Chondrocyte (in vitro differentiated cells): ENCODE results near the gene LAMA1. TPM values are rescaled to one million over a fixed set of nuclear protein-coding genes. Genes with fewer than 3 reads are reported as not detected.

Experiments
- DNase-seq: peaks from one replicate; pipeline ENCODE4 v3.0.0; 2021; ENCODE audit warnings: mixed read lengths, low spot score
- H3K27ac Mint-ChIP-seq: one replicate; pipeline ENCODE4 v1.8.0; 2021; ENCODE audit warnings: mild to moderate bottlenecking, moderate library complexity, mixed read lengths; ENCODE audit not compliant: unreplicated experiment
- H3K27me3 Mint-ChIP-seq: 2 replicates; pipeline ENCODE4 v1.8.0; 2021; ENCODE audit warnings: low read depth, mixed read lengths
- H3K36me3 Mint-ChIP-seq: 2 replicates; pipeline ENCODE4 v1.8.0; 2021; ENCODE audit warnings: low read depth, mixed read lengths
- H3K4me1 Mint-ChIP-seq: 2 replicates; pipeline ENCODE4 v1.8.0; 2021; ENCODE audit warnings: low read depth, mild to moderate bottlenecking, mixed read lengths
- H3K4me3 Mint-ChIP-seq: one replicate; pipeline ENCODE4 v1.8.0; 2021; ENCODE audit warnings: mild to moderate bottlenecking, moderate library complexity, mixed read lengths; ENCODE audit not compliant: unreplicated experiment
- H3K9me3 Mint-ChIP-seq: 2 replicates; pipeline ENCODE4 v1.8.0; 2021; ENCODE audit warnings: low read depth, mixed read lengths
- CTCF ChIP-seq: fragments of 200-600 bp; sonication (generic); IDR thresholded peaks from 2 replicates; pipeline ENCODE4 v1.5.0; 2021; ENCODE audit warnings: antibody characterized with exemption, mild to moderate bottlenecking, moderate library complexity
- total RNA-seq: library from RNA; stranded (reverse); gene quantifications from 3 replicates; pipeline ENCODE4 v1.2.1, GENCODE V29; 2021

The LAMA1 gene
- total RNA-seq, 1 donor from 2014 or later, result 2.3 TPM

- Mint-ChIP-seq H3K4me3 (no peak overlapping the region), H3K27ac (no peak overlapping the region), H3K9me3 (no peaks in the 10 kb centered on the region), H3K27me3 (no peaks in the 10 kb centered on the region), H3K4me1 (peaks cover 44% of the 10 kb centered on the region), H3K36me3 (no peaks in the 10 kb centered on the region)
- no peak for DNase-seq
- TF ChIP-seq CTCF, result no peak
These were observed 34.9 kb downstream of the LAMA1 start for GRCh38 chr18:7082671-7083070.

GRCh38 chr18:7079231-7079630, 38.4 kb downstream of the LAMA1 start:
- no peaks in the 10 kb centered on the region for H3K27me3 Mint-ChIP-seq
- H3K4me3 Mint-ChIP-seq, result no peak overlapping the region
- no peak for TF ChIP-seq CTCF
- peaks cover 22% of the 10 kb centered on the region for H3K4me1 Mint-ChIP-seq
- no peaks in the 10 kb centered on the region for H3K9me3 Mint-ChIP-seq
- DNase-seq, result no peak
- H3K36me3 Mint-ChIP-seq, result no peaks in the 10 kb centered on the region
- no peak overlapping the region for H3K27ac Mint-ChIP-seq

GRCh38 chr18:7072593-7072992, 45.0 kb downstream of the LAMA1 start:
- Mint-ChIP-seq H3K27me3 (no peaks in the 10 kb centered on the region), H3K4me3 (no peak overlapping the region), H3K4me1 (peaks cover 18% of the 10 kb centered on the region), H3K36me3 (no peaks in the 10 kb centered on the region), H3K9me3 (no peaks in the 10 kb centered on the region), H3K27ac (no peak overlapping the region)
- TF ChIP-seq CTCF, result no peak
- no peak for DNase-seq

GRCh38 chr18:7071600-7071999, 46.0 kb downstream of the LAMA1 start:
- H3K27ac Mint-ChIP-seq, result no peak overlapping the region
- no peak for TF ChIP-seq CTCF
- H3K4me1 Mint-ChIP-seq, result peaks cover 26% of the 10 kb centered on the region
- H3K36me3 Mint-ChIP-seq, result no peaks in the 10 kb centered on the region
- no peak overlapping the region for H3K4me3 Mint-ChIP-seq
- H3K27me3 Mint-ChIP-seq, result no peaks in the 10 kb centered on the region
- no peaks in the 10 kb centered on the region for H3K9me3 Mint-ChIP-seq
- no peak for DNase-seq

GRCh38 chr18:7070466-7070865, 47.1 kb downstream of the LAMA1 start:
- no peaks in the 10 kb centered on the region for H3K36me3 Mint-ChIP-seq
- H3K9me3 Mint-ChIP-seq, result no peaks in the 10 kb centered on the region
- H3K27ac Mint-ChIP-seq, result no peak overlapping the region
- no peak for DNase-seq
- H3K4me1 Mint-ChIP-seq, result peaks cover 26% of the 10 kb centered on the region
- no peak for TF ChIP-seq CTCF
- H3K4me3 Mint-ChIP-seq, result no peak overlapping the region
- no peaks in the 10 kb centered on the region for H3K27me3 Mint-ChIP-seq
